Body of pancreas (tissue), 4 donors: ENCODE results near the gene METTL18. TPM values are rescaled to one million over a fixed set of nuclear protein-coding genes. Genes with fewer than 3 reads are reported as not detected.

Experiments used
- ATAC-seq: fragments of 150-250 bp; one replicate; pipeline ENCODE4 v1.9.1; 2016
- DNase-seq, 4 donors: peaks; one replicate each; pipeline ENCODE4 v3.0.0-alpha.2; 2019
- H3K27ac ChIP-seq, 4 donors: fragments of 200-600 bp; sonication (generic); 1 replicate in 3 of 4; 2 replicates in 1 of 4; pipeline versions ENCODE4 v1.5.1 to v1.6.1; 2016 to 2019; ENCODE audit warnings: mild to moderate bottlenecking in 1 of 4, mixed read lengths in 1 of 4, moderate library complexity in 1 of 4
- H3K27me3 ChIP-seq, 2 donors: fragments of 200-600 bp; sonication (generic); one replicate each; pipeline ENCODE4 v1.6.0; 2016; ENCODE audit warnings: mild to moderate bottlenecking in 1 of 2
- H3K36me3 ChIP-seq, 2 donors: fragments of 200-600 bp; sonication (generic); replicated peaks in 1 of 2; 2 replicates each; pipeline ENCODE4 v1.5.1; 2016; ENCODE audit warnings: low read depth in 2 of 2; ENCODE audit not compliant: insufficient read depth in 1 of 2
- H3K4me1 ChIP-seq: fragments of 200-600 bp; sonication (generic); one replicate; pipeline ENCODE4 v1.6.0; 2016
- H3K4me3 ChIP-seq, 2 donors: fragments of 200-600 bp; sonication (generic); 1 replicate in 1 of 2; 2 replicates in 1 of 2; pipeline ENCODE4 v1.5.1; 2016 to 2019
- H3K9me3 ChIP-seq, 3 donors: fragments of 200-600 bp; sonication (generic); 1 replicate in 2 of 3; 2 replicates in 1 of 3; pipeline ENCODE4 v1.5.1; 2016
- POLR2A ChIP-seq, 3 donors: fragments of 450-650 bp; IDR thresholded peaks; one replicate each; pipeline ENCODE4 v1.6.1; 2016; ENCODE audit warnings: antibody characterized with exemption in 3 of 3, mild to moderate bottlenecking in 2 of 3
- WGBS, 2 donors: methylation state at CpG; one replicate each; pipeline ENCODE4 v1.1.5; 2017; 5-methylcytosine and 5-hydroxymethylcytosine counted together
- intact Hi-C: fragments of 100-400 bp; cut with DNase I; formaldehyde crosslinking; loops from one replicate; pipeline ENCODE4 v1.15.1; 2023
- total RNA-seq, 2 donors: library from RNA; depleted of rRNA; stranded (reverse); fragments of >200 nt; gene quantifications; one replicate each; pipeline ENCODE4 v1.1.0, GENCODE V29; 2016
- TF ChIP-seq, protein P1 (sequence below), 7 experiments: fragments of 450-650 bp in 4 of 7; fragments of 200-600 bp in 3 of 7; sonication (generic) in 3 of 7; IDR thresholded peaks; one replicate each; pipeline ENCODE4 v1.5.1; 2016 to 2019; ENCODE audit warnings: antibody characterized with exemption in 7 of 7

METTL18 gene
- total RNA-seq, 2 donors from 2014 or later, result 2.6 to 6.0 TPM

GRCh38 chr1:169788402-169788801 lies 6.3 kb downstream of the METTL18 start:
- 71 to 86% methylated on average over 2 of the region's 2 CpGs for WGBS, 2 donors
- H3K9me3 ChIP-seq, result no peaks in the 10 kb centered on the region
- no peaks in the 10 kb centered on the region for H3K27me3 ChIP-seq
- DNase-seq (no peak), ATAC-seq (no peak)
- H3K27ac ChIP-seq, result no peak overlapping the region
- TF ChIP-seq, protein P1, sequence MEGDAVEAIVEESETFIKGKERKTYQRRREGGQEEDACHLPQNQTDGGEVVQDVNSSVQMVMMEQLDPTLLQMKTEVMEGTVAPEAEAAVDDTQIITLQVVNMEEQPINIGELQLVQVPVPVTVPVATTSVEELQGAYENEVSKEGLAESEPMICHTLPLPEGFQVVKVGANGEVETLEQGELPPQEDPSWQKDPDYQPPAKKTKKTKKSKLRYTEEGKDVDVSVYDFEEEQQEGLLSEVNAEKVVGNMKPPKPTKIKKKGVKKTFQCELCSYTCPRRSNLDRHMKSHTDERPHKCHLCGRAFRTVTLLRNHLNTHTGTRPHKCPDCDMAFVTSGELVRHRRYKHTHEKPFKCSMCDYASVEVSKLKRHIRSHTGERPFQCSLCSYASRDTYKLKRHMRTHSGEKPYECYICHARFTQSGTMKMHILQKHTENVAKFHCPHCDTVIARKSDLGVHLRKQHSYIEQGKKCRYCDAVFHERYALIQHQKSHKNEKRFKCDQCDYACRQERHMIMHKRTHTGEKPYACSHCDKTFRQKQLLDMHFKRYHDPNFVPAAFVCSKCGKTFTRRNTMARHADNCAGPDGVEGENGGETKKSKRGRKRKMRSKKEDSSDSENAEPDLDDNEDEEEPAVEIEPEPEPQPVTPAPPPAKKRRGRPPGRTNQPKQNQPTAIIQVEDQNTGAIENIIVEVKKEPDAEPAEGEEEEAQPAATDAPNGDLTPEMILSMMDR (IDR thresholded peaks at IDR 0.05), result no peak
- no peak for TF ChIP-seq POLR2A (IDR thresholded peaks at IDR 0.05)
- no peaks in the 10 kb centered on the region for H3K36me3 ChIP-seq
- no peak overlapping the region for H3K4me3 ChIP-seq
- intact Hi-C loops, result no loop called here
- H3K4me1 ChIP-seq, result no peaks in the 10 kb centered on the region

- intact Hi-C loops, result no loop called here
- Histone ChIP-seq H3K27me3 (no peaks in the 10 kb centered on the region), H3K9me3 (no peaks in the 10 kb centered on the region), H3K27ac (no peak overlapping the region), H3K4me3 (no peak overlapping the region), H3K36me3 (no peaks in the 10 kb centered on the region), H3K4me1 (no peaks in the 10 kb centered on the region)
- WGBS, 2 donors, result 44% methylated on average over 3 of the region's 3 CpGs
- no peak for DNase-seq
- TF ChIP-seq POLR2A (IDR thresholded peaks at IDR 0.05), result no peak
- TF ChIP-seq, protein P1 (IDR thresholded peaks at IDR 0.05), result no peak
- ATAC-seq, result no peak
These were observed 7.7 kb downstream of the METTL18 start for GRCh38 chr1:169786974-169787373.

GRCh38 chr1:169785267-169785666 lies 9.4 kb downstream of the METTL18 start:
- intact Hi-C loops, result no loop called here
- TF ChIP-seq, protein P1 (IDR thresholded peaks at IDR 0.05), result no peak
- no peak for TF ChIP-seq POLR2A (IDR thresholded peaks at IDR 0.05)

GRCh38 chr1:169784102-169784501 lies 10.6 kb downstream of the METTL18 start:
- H3K27ac ChIP-seq, result no peak overlapping the region
- ATAC-seq, result no peak
- intact Hi-C loops, result no loop called here
- H3K9me3 ChIP-seq, result no peaks in the 10 kb centered on the region
- no peaks in the 10 kb centered on the region for H3K4me1 ChIP-seq
- TF ChIP-seq POLR2A (IDR thresholded peaks at IDR 0.05), result no peak
- TF ChIP-seq, protein P1 (IDR thresholded peaks at IDR 0.05), result no peak
- H3K36me3 ChIP-seq, result no peaks in the 10 kb centered on the region
- H3K27me3 ChIP-seq, result no peaks in the 10 kb centered on the region
- H3K4me3 ChIP-seq, result no peak overlapping the region
- DNase-seq, result no peak

More at GRCh38 chr1:169785267-169785666, 9.4 kb downstream of the METTL18 start:
- Histone ChIP-seq H3K9me3 (no peaks in the 10 kb centered on the region), H3K4me3 (no peak overlapping the region), H3K36me3 (no peaks in the 10 kb centered on the region), H3K27me3 (no peaks in the 10 kb centered on the region), H3K4me1 (no peaks in the 10 kb centered on the region), H3K27ac (no peak overlapping the region)
- no peak for DNase-seq
- WGBS, 2 donors, result 84 to 88% methylated on average over 6 of the region's 6 CpGs
- no peak for ATAC-seq

DNA sequence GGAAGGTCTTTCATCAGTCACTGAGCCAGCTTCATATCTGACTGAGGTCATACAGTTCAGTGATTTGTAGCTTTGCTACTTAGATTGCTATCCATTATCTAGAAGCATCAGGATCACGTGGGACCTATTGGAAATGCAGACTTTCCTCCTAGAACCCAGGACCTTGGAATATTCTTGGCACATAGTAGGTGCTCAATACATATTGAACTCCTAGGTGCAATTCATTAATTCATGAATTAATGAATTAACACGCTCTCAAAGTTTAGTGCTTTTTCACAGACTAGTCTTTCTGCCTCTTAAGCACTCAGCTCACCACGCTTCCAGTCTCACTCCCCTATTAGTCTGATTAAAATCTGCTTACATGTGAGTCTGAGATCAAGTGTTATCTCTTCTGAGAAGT lies 12.1 kb downstream of the METTL18 start:
- no peak overlapping the region for H3K27ac ChIP-seq
- no peaks in the 10 kb centered on the region for H3K4me1 ChIP-seq
- intact Hi-C loops, result no loop called here
- no peaks in the 10 kb centered on the region for H3K9me3 ChIP-seq
- DNase-seq, result no peak
- no peaks in the 10 kb centered on the region for H3K36me3 ChIP-seq
- no peak overlapping the region for H3K4me3 ChIP-seq
- no peaks in the 10 kb centered on the region for H3K27me3 ChIP-seq
- no peak for ATAC-seq
- 41 to 48% methylated on average over 3 of the region's 3 CpGs for WGBS, 2 donors
- TF ChIP-seq, protein P1 (IDR thresholded peaks at IDR 0.05), result no peak
- no peak for TF ChIP-seq POLR2A (IDR thresholded peaks at IDR 0.05)
